HG03521 (cell line): Measurements from ENCODE around the gene CHST7.

ENCODE experiments used
- ATAC-seq: cut with Tn5 transposase; IDR thresholded peaks from one replicate; pipeline ENCODE4 v1.9.1; 2021; ENCODE audit warnings: mild to moderate bottlenecking, moderate library complexity; ENCODE audit not compliant: unreplicated experiment

The CHST7 gene

DNA sequence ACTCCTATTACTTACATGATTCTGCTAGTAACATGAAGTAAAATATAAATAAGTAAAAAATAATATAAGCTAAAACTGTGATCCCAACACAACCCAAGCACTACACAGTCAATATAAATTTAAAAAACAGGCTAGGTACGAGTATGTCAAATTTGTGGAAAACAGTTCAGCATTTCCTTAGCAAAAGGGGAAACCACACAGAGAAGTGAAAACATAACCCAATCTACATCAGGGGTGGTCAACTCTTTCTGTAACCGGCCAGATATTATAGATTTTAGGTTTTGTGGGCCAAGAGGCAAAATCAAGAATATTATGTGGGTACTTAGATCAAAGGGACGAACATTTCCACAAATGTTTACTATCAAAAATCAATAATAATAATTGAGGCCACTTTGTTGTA is 70.1 kb downstream of the CHST7 start:
- ATAC-seq = no peak

DNA sequence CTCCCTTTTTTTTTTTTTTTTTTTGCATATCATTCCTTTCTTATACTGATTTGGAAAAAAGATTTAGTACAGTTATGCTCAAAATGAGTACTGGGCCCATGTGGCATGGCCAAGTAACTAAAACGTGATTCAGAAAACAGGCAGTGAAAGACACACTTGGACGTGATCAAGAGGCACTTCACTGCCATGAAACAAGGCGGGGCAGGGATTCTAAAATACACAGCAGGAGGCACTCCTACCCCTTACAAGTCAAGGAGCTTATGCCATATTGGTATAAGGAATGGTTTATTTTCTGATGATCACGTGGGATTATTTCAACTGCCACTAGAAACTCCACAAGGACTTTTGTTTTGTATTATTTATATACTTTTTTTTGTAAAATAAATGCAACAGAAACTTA is 72.0 kb downstream of the CHST7 start:
- no peak for ATAC-seq

DNA sequence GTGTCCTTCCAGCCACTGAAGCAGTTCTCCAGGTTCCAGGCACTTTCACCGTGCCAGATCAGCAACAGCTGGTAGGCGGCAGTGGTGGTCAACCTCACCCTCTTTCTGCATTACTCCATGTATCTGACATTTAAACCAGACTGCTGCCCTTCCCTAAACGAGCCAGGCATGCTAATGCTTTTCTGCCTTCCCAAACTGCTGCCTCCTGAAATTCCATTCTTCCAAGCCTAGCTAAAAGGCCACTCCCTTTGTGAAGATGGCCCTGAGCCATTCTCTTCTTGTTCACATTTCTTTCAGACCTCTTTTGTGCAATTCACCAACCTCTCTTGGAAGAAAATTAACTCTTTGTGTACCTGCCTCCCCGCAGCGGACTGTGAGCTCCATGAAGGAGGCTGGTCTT is 73.7 kb downstream of the CHST7 start:
- ATAC-seq = no peak
